ENCODE results near the gene GRIK5.
A peak's percentile ranks its signal among the peaks of the same experiment; 100 is the strongest.
"Not testable (repeated sequence)": the region's sequence is repeated elsewhere in the genome, so short reads cannot be mapped to it uniquely, and the experiment has no call there.

GRIK5 gene

GRCh38 chr19:41995959-41996797 lies 73.8 kb downstream of the GRIK5 start:
- DNase-seq (ENCODE audit: extremely low spot score) = peak; percentile 38
- ChIA-PET POLR2A (interaction anchor here (1.2 kb wide), 1 partner anchor 14 kb away, joined by 3 read pairs; no protein-coding TSS in a partner anchor), CTCF (interaction anchor here (1.5 kb wide), 1 partner anchor 32 kb away, joined by 5 read pairs; no protein-coding TSS in a partner anchor)
- TF ChIP-seq ZNF384 (IDR thresholded peaks at IDR 0.05) (no peak), L3MBTL2 (conservative IDR thresholded peaks at IDR 0.05) (no peak), FOXM1 (IDR thresholded peaks at IDR 0.05; ENCODE audit: borderline replicate concordance) (no peak), ARNT (IDR thresholded peaks at IDR 0.05) (no peak), BHLHE40 (IDR thresholded peaks at IDR 0.05; ENCODE audit: borderline replicate concordance) (no peak), ELF4 (IDR thresholded peaks at IDR 0.05) (no peak), TARDBP (IDR thresholded peaks at IDR 0.05) (no peak), PKNOX1 (IDR thresholded peaks at IDR 0.05) (no peak), NFRKB (IDR thresholded peaks at IDR 0.05) (no peak), HDGF (IDR thresholded peaks at IDR 0.05; ENCODE audit: borderline replicate concordance) (no peak), SUZ12 (IDR thresholded peaks at IDR 0.05) (no peak), FOXA1 (IDR thresholded peaks at IDR 0.05) (no peak), CTBP1 (IDR thresholded peaks at IDR 0.05; ENCODE audit: borderline replicate concordance) (no peak), SP1 (IDR thresholded peaks at IDR 0.05) (no peak), LEF1 (IDR thresholded peaks at IDR 0.05; ENCODE audit: borderline replicate concordance) (no peak), FOXK2 (IDR thresholded peaks at IDR 0.05) (no peak)

GRCh38 chr19:41994994-41995958 lies 74.7 kb downstream of the GRIK5 start:
- POLR2A ChIA-PET = no interaction called here
- no peak for DNase-seq (ENCODE audit: extremely low spot score)
- CTCF ChIA-PET = interaction anchor here (1.5 kb wide), 1 partner anchor 33 kb away, joined by 5 read pairs; no protein-coding TSS in a partner anchor
- TF ChIP-seq NFRKB (IDR thresholded peaks at IDR 0.05) (no peak), L3MBTL2 (conservative IDR thresholded peaks at IDR 0.05) (no peak), FOXA1 (IDR thresholded peaks at IDR 0.05) (no peak), ZNF384 (IDR thresholded peaks at IDR 0.05) (no peak), SUZ12 (IDR thresholded peaks at IDR 0.05) (no peak), TARDBP (IDR thresholded peaks at IDR 0.05) (no peak)

- CTCF ChIA-PET = no interaction called here
These were observed 75.5 kb downstream of the GRIK5 start for GRCh38 chr19:41994521-41994971.

GRCh38 chr19:41993612-41994483 lies 76.2 kb downstream of the GRIK5 start, which contains the start of gene ATP1A3:
Gene ATP1A3 (minus strand): TSS chr19:41994230. CDS start chr19:41994076, 154 bp downstream.
- DNase-seq (ENCODE audit: extremely low spot score) = peak; percentile 86
- ChIA-PET CTCF (no interaction called here), POLR2A (no interaction called here)
- peak; percentile 52; the same call in 1 of the 2 replicates for TF ChIP-seq L3MBTL2 (conservative IDR thresholded peaks at IDR 0.05)
- TF ChIP-seq PKNOX1 (IDR thresholded peaks at IDR 0.05) = peak; percentile 95
- no peak for TF ChIP-seq NFRKB (IDR thresholded peaks at IDR 0.05)
- no peak for TF ChIP-seq LEF1 (IDR thresholded peaks at IDR 0.05; ENCODE audit: borderline replicate concordance)
- TF ChIP-seq FOXM1 (IDR thresholded peaks at IDR 0.05; ENCODE audit: borderline replicate concordance) = no peak

More at GRCh38 chr19:41994521-41994971, 75.5 kb downstream of the GRIK5 start:
- no peak for DNase-seq (ENCODE audit: extremely low spot score)
- TF ChIP-seq ARNT (IDR thresholded peaks at IDR 0.05) (no peak), FOXK2 (IDR thresholded peaks at IDR 0.05) (no peak), ELF4 (IDR thresholded peaks at IDR 0.05) (no peak), LEF1 (IDR thresholded peaks at IDR 0.05; ENCODE audit: borderline replicate concordance) (no peak), TARDBP (IDR thresholded peaks at IDR 0.05) (no peak), ZNF384 (IDR thresholded peaks at IDR 0.05) (no peak), NFRKB (IDR thresholded peaks at IDR 0.05) (no peak), SP1 (IDR thresholded peaks at IDR 0.05) (no peak), FOXA1 (IDR thresholded peaks at IDR 0.05) (no peak), PKNOX1 (IDR thresholded peaks at IDR 0.05) (no peak), L3MBTL2 (conservative IDR thresholded peaks at IDR 0.05) (no peak), CTBP1 (IDR thresholded peaks at IDR 0.05; ENCODE audit: borderline replicate concordance) (no peak), BHLHE40 (IDR thresholded peaks at IDR 0.05; ENCODE audit: borderline replicate concordance) (no peak), SUZ12 (IDR thresholded peaks at IDR 0.05) (no peak), HDGF (IDR thresholded peaks at IDR 0.05; ENCODE audit: borderline replicate concordance) (no peak), FOXM1 (IDR thresholded peaks at IDR 0.05; ENCODE audit: borderline replicate concordance) (no peak)
- POLR2A ChIA-PET = no interaction called here

GRCh38 chr19:41991925-41992569 lies 78.0 kb downstream of the GRIK5 start:
- POLR2A ChIA-PET; DNase-seq (ENCODE audit: extremely low spot score): not testable (repeated sequence)
- CTCF ChIA-PET = interaction anchor here (0.6 kb wide), 1 partner anchor 39 kb away, joined by 3 read pairs; no protein-coding TSS in a partner anchor
